ENCODE measurements around the gene SEL1L3. TPM values are rescaled to one million over a fixed set of nuclear protein-coding genes. Genes with fewer than 3 reads are reported as not detected.

SEL1L3 gene
- total RNA-seq, 1 experiment from 2014 or later: 15.7 TPM

- H3K4me1 ChIP-seq: no peaks in the 10 kb centered on the region
- no peaks in the 10 kb centered on the region for H3K36me3 ChIP-seq (ENCODE audit: control insufficient read depth, insufficient read depth, low read length)
- ChIA-PET CTCF (interaction anchor here (0.5 kb wide), 1 partner anchor 334 kb away, joined by 3 read pairs; no protein-coding TSS in a partner anchor), POLR2A (no interaction called here)
- no peaks in the 10 kb centered on the region for H3K9me3 ChIP-seq
- Mint-ChIP-seq H3K36me3 (ENCODE audit: insufficient read depth, unreplicated experiment) (peaks cover 18% of the 10 kb centered on the region), H3K27me3 (ENCODE audit: insufficient read depth, unreplicated experiment) (no peaks in the 10 kb centered on the region), H3K27ac (ENCODE audit: unreplicated experiment) (no peak overlapping the region), H3K4me1 (ENCODE audit: low read depth, unreplicated experiment) (no peaks in the 10 kb centered on the region), H3K9me3 (ENCODE audit: unreplicated experiment) (no peaks in the 10 kb centered on the region), H3K4me3 (ENCODE audit: unreplicated experiment) (no peak overlapping the region)
- H3K4me3 ChIP-seq (ENCODE audit: low read depth, low read length): no peak overlapping the region
- TF ChIP-seq CTCF (IDR thresholded peaks at IDR 0.05; ENCODE audit: insufficient read depth in 1 of 2, low read depth in 1 of 2, low read length in 1 of 2, severe bottlenecking in 1 of 2, unreplicated experiment in 1 of 2): no peak
- DNase-seq: no peak
- no peaks in the 10 kb centered on the region for H3K27me3 ChIP-seq (replicated peaks; ENCODE audit: control insufficient read depth, insufficient read depth, low read length)
- intact Hi-C loops (cut with micrococcal nuclease; ENCODE audit: unreplicated experiment): loop anchor here (10.0 kb wide), 1 partner anchor 255 kb away; no protein-coding TSS in a partner anchor
- BruUV-seq (replicated peaks): no TSS peak
These were observed 102.7 kb downstream of the SEL1L3 start for GRCh38 chr4:25760048-25760447.

- Histone ChIP-seq H3K4me3 (ENCODE audit: low read depth, low read length) (no peak overlapping the region), H3K4me1 (no peaks in the 10 kb centered on the region), H3K36me3 (ENCODE audit: control insufficient read depth, insufficient read depth, low read length) (no peaks in the 10 kb centered on the region), H3K27me3 (replicated peaks; ENCODE audit: control insufficient read depth, insufficient read depth, low read length) (no peaks in the 10 kb centered on the region), H3K9me3 (no peaks in the 10 kb centered on the region)
- Mint-ChIP-seq H3K4me3 (ENCODE audit: unreplicated experiment) (no peak overlapping the region), H3K27ac (ENCODE audit: unreplicated experiment) (no peak overlapping the region), H3K36me3 (ENCODE audit: insufficient read depth, unreplicated experiment) (peaks cover 12% of the 10 kb centered on the region), H3K4me1 (ENCODE audit: low read depth, unreplicated experiment) (no peaks in the 10 kb centered on the region), H3K27me3 (ENCODE audit: insufficient read depth, unreplicated experiment) (no peaks in the 10 kb centered on the region), H3K9me3 (ENCODE audit: unreplicated experiment) (no peaks in the 10 kb centered on the region)
- BruUV-seq (replicated peaks): no TSS peak
- ChIA-PET POLR2A (no interaction called here), CTCF (no interaction called here)
- intact Hi-C loops (cut with micrococcal nuclease; ENCODE audit: unreplicated experiment): no loop called here
- no peak for DNase-seq
- no peak for TF ChIP-seq CTCF (IDR thresholded peaks at IDR 0.05; ENCODE audit: insufficient read depth in 1 of 2, low read depth in 1 of 2, low read length in 1 of 2, severe bottlenecking in 1 of 2, unreplicated experiment in 1 of 2)
These were observed 103.7 kb downstream of the SEL1L3 start for GRCh38 chr4:25759101-25759500.

- Mint-ChIP-seq H3K27me3 (ENCODE audit: insufficient read depth, unreplicated experiment) (no peaks in the 10 kb centered on the region), H3K36me3 (ENCODE audit: insufficient read depth, unreplicated experiment) (peaks cover 18% of the 10 kb centered on the region), H3K4me1 (ENCODE audit: low read depth, unreplicated experiment) (no peaks in the 10 kb centered on the region), H3K27ac (ENCODE audit: unreplicated experiment) (no peak overlapping the region), H3K9me3 (ENCODE audit: unreplicated experiment) (no peaks in the 10 kb centered on the region), H3K4me3 (ENCODE audit: unreplicated experiment) (no peak overlapping the region)
- ChIA-PET POLR2A (no interaction called here), CTCF (no interaction called here)
- intact Hi-C loops (cut with micrococcal nuclease; ENCODE audit: unreplicated experiment): no loop called here
- H3K9me3 ChIP-seq: no peaks in the 10 kb centered on the region
- no peak for TF ChIP-seq CTCF (IDR thresholded peaks at IDR 0.05; ENCODE audit: insufficient read depth in 1 of 2, low read depth in 1 of 2, low read length in 1 of 2, severe bottlenecking in 1 of 2, unreplicated experiment in 1 of 2)
- H3K27me3 ChIP-seq (replicated peaks; ENCODE audit: control insufficient read depth, insufficient read depth, low read length): no peaks in the 10 kb centered on the region
- BruUV-seq (replicated peaks): no TSS peak
- no peak overlapping the region for H3K4me3 ChIP-seq (ENCODE audit: low read depth, low read length)
- no peaks in the 10 kb centered on the region for H3K4me1 ChIP-seq
- DNase-seq: no peak
- no peaks in the 10 kb centered on the region for H3K36me3 ChIP-seq (ENCODE audit: control insufficient read depth, insufficient read depth, low read length)
These were observed 105.3 kb downstream of the SEL1L3 start for GRCh38 chr4:25757452-25757851.
